GM13976 (cell line): ENCODE data around the gene UNC5B.

Source experiments
- DNase-seq: peaks from one replicate; pipeline ENCODE4 v3.0.0; 2012; ENCODE audit warnings: low spot score
- in situ Hi-C: fragments of 300-500 bp; cut with MboI; formaldehyde crosslinking; loops from one replicate; pipeline ENCODE4 v1.12.0; 2022; ENCODE audit warnings: low sequenced_read_pairs, mixed read lengths, inconsistent platforms; ENCODE audit not compliant: unreplicated experiment
- TF ChIP-seq, protein P1 (sequence below): IDR thresholded peaks from 2 replicates; pipeline ENCODE4 v1.5.1; 2012; ENCODE audit warnings: borderline replicate concordance, mild to moderate bottlenecking; ENCODE audit not compliant: insufficient read depth; ENCODE audit errors: extremely low read depth, missing control alignments, control extremely low read depth

UNC5B gene

DNA sequence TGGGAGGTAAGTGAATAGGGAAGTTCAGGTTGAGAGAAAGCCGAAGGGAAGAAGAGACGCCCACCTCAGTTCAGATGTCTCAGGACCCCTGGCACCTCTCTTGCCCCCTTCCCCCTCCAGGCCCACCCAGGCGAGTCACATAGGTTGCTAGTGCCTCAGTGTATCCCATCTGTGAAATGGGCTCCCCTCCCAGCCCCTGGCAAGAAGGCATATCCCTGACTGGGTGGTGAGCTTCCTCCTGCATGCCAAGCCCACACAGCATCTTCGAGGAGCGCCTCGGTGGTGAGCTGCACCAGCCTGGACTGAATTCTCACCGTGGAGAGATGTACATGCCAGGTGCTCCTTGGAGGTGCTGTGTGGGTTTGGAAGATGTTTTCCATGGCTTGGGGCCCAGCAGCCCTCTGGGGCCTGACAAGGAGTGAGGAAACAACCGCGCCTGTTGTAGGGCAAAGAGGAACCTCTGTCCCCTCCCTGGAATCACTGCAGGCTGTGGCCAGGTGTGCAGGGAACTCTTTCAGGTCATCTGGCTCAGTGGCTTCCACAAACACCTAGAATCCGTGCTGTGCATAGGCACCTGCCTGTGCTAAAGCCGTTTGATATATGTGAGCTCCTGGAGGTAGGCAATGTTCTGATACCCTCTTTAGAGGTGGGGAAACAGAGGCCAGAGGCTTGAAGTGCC, 45.1 kb downstream of the UNC5B start:
- DNase-seq, result no peak
- in situ Hi-C loops, result no loop called here
- TF ChIP-seq, protein P1, sequence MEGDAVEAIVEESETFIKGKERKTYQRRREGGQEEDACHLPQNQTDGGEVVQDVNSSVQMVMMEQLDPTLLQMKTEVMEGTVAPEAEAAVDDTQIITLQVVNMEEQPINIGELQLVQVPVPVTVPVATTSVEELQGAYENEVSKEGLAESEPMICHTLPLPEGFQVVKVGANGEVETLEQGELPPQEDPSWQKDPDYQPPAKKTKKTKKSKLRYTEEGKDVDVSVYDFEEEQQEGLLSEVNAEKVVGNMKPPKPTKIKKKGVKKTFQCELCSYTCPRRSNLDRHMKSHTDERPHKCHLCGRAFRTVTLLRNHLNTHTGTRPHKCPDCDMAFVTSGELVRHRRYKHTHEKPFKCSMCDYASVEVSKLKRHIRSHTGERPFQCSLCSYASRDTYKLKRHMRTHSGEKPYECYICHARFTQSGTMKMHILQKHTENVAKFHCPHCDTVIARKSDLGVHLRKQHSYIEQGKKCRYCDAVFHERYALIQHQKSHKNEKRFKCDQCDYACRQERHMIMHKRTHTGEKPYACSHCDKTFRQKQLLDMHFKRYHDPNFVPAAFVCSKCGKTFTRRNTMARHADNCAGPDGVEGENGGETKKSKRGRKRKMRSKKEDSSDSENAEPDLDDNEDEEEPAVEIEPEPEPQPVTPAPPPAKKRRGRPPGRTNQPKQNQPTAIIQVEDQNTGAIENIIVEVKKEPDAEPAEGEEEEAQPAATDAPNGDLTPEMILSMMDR, result no peak

DNA sequence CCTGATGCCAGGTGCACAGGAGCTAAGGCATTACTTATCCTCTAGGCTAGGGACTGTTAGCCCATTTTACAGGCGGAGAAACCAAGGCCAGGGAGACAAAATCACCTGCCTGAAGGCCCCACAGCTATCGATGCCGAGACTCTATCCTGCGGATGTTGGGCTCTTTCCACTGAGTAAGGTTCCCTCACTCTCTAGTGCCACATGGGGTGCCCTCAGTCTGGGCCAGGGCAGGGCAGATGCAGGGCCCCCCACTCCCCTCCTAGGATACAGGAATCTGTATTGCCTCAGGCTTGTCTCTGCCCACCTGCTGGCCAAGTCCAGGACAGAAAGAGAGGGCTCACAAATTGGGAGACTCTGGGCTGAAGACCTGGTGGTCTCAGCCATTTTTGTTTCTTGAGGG, 45.7 kb downstream of the UNC5B start:
- TF ChIP-seq, protein P1, result no peak
- in situ Hi-C loops, result no loop called here
- DNase-seq, result no peak

DNA sequence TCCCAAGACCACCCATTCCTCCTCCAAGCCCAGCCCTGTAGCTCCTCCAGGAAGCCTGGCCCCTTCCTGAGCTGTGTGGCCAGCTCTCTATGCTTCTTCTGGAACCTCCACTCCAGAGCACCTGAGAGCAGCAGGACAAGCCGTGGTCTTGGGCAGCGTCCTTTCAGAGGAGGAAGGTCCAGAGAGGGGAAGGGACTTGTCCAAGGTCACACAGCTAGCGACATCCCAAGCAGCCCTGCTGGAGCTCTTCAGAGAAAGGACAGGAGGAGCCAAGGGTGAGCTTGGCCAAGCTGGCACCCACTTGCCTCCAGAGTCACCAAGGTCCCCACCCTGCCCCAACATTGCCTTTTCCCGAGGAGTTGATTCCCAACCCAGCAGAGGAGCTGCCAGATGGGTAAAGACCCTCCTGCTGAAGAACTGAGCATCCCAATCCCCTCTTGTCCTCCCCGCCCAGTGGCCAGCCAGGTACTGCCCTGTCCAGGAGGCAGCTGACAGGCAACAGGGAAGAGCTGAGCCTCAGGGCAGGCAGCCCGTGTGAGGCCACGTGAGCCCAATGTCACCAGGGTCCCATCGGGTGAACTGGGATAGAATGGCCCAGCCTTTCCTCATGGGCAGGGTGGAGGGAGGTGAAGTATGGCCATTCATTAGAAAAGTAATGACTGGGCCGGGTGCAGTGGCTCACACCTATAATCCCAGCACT, 46.2 kb downstream of the UNC5B start:
- in situ Hi-C loops, result no loop called here
- TF ChIP-seq, protein P1, result no peak
- DNase-seq, result no peak

DNA sequence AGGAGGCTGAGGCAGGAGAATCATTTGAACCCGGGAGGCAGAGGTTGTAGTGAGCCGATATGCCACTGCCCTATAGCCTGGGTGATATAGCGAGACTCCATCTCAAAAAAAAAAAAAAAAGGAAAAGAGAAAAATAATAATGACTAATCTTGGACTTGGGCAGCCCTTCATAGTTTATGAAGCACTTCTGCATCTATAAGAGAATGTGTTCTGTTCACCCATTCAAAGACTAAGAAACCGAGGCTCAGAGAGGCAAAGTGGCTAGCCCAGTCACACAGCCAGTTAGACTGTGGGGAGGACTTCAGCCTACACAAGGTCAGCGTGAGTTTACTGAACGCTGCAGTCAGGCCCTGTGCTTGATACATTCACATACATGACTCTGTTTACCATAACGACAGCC, 46.9 kb downstream of the UNC5B start:
- TF ChIP-seq, protein P1, result no peak
- DNase-seq, result no peak
- in situ Hi-C loops, result no loop called here

DNA sequence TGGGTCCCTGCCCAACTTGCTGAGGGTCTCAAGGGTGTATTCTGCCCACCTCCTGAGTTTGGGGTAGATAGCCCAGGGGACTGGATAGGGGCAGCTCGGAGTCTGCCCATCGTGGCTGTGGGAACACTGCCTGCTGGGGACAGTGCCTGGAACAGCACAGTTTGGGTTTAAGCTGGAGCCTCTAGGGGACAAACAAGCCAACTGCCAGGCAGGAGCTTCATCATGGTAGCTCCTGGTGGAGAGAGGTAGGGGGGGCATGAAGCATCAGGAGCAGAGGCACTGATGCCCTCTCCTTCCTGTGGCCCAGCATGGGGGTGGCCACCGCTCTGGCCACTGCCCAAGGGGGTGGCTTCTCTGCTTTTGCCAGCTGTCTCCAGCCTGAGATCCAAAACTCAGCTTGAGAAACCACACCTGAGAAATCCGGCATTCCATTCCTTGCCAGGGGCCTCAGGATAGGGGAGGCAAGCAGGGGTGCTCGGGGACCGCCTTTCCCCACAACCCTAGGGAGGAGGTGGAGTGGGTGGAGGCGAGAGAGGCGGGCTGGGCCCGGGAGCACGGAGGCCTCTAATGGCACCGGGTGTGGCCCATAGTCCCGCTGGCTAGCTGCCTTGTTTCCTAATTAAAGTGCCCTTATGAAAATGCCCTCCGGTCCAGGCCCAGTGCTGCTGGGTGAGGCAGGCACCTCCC, 47.6 kb downstream of the UNC5B start:
- in situ Hi-C loops, result no loop called here
- no peak for DNase-seq
- TF ChIP-seq, protein P1, result no peak

DNA sequence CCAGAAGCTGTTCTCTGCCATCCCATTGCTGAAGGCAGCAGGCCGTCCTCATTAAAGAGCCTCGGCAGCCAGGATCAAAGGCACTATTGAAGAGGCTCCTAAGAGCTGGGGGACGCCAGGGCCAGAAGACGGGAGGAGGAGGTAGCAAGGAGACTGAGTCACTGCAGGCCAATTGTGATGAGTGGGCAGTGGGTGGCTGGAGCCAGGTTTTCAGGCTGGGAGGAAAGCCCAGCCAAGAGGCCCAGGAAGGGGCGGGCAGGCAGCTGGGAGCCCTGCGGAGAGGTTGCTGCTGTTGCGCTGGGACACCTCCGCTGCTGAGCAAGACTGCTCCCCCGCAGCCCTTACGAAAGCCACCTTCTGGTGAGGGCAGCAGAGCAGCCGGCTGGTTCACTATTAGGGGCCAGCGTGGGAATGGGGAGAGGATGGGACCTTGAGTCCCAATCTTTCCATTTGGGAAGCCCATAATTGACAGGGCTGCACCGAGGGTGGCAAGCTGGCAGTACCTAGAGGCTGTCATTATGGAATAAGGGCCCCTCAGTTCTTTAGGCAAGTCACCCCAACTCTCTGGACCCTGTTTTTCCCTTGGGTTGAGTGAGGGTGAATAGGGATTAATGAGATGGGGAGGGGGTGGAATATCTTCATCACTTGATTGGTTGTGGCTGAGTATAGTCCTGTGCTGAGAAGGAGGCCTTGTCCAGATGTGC, 48.4 kb downstream of the UNC5B start:
- in situ Hi-C loops, result no loop called here
- TF ChIP-seq, protein P1, result no peak
- DNase-seq, result no peak
